HFFc6 (cell line): ENCODE measurements around the gene RAD9B. TPM values are rescaled to one million over a fixed set of nuclear protein-coding genes. Genes with fewer than 3 reads are reported as not detected.
A peak's percentile ranks its signal among the peaks of the same experiment; 100 is the strongest.
"Not testable (repeated sequence)": the region's sequence is repeated elsewhere in the genome, so short reads cannot be mapped to it uniquely, and the experiment has no call there.

Source experiments
- DNase-seq: peaks from one replicate; pipeline ENCODE4 v3.0.0-alpha.2; 2018
- H3K27ac Mint-ChIP-seq: 2 replicates; pipeline ENCODE4 v1.8.0; 2020; ENCODE audit warnings: mild to moderate bottlenecking, mixed read lengths
- H3K27me3 Mint-ChIP-seq: 2 replicates; pipeline ENCODE4 v1.8.0; 2021; ENCODE audit warnings: mild to moderate bottlenecking, moderate library complexity, mixed read lengths; ENCODE audit not compliant: insufficient read depth
- H3K36me3 Mint-ChIP-seq: 2 replicates; pipeline ENCODE4 v1.8.0; 2021; ENCODE audit warnings: low read depth, mixed read lengths
- H3K4me1 Mint-ChIP-seq: 2 replicates; pipeline ENCODE4 v1.8.0; 2020; ENCODE audit warnings: low read depth, mixed read lengths
- H3K4me3 Mint-ChIP-seq: 2 replicates; pipeline ENCODE4 v1.8.0; 2020; ENCODE audit warnings: mild to moderate bottlenecking, moderate library complexity, mixed read lengths
- H3K9me3 Mint-ChIP-seq: 2 replicates; pipeline ENCODE4 v1.8.0; 2020; ENCODE audit warnings: mild to moderate bottlenecking, mixed read lengths
- total RNA-seq, 6 experiments: library from RNA; stranded (reverse); fragmentation: NEBNext Ultra II Directional; extraction: Animal tissue kit (Norgen Biotek cat#: 25700); gene quantifications; 2 replicates in 1 of 6; 3 replicates in 5 of 6; pipeline ENCODE4 v1.2.3, GENCODE V29; 2021
- TF ChIP-seq, protein P1 (sequence below): fragments of 200-600 bp; sonication (generic); IDR thresholded peaks from 2 replicates; pipeline ENCODE4 v1.5.0; 2021; ENCODE audit warnings: antibody characterized with exemption, mild to moderate bottlenecking

RAD9B gene
- total RNA-seq, 6 experiments from 2014 or later: 0.55 to 1.1 (median 0.77) TPM

DNA sequence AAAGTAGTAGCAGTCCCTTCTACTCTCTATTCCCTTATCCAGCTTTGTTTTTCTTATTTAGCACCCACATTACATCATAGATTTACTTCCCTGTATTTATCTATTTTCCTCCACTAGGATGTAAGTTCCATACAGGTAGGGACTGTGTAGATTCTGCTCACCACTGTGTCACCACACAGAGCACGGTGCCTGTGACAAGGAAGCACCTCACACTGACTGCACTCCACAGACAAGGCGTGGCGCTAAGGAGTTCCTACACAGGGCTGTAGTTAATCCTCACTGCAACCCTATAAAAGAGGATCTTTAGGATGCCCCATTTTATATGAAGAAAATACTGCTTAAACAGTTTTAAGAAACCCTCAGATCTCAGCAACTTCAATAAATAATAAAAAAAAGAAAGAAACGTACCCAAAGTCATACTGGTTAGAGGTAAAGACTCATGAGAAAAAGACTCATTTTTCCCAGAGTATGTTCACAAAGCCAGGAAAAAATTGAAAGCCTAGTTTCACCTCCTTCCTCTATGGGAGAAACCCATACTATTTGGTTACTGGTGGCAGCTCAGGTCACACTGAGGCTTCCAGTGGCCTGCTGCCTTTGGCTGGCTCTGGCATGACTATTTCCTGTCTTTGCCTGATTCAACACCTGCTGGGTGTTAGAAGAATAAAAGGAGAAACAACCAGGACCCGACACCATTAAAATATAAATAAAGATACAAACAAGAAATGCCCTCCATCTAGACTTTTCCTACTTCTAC lies 36.9 kb downstream of the RAD9B start:
- Mint-ChIP-seq H3K9me3 (no peaks in the 10 kb centered on the region), H3K4me3 (no peak overlapping the region), H3K36me3 (peaks cover 53% of the 10 kb centered on the region), H3K27me3 (no peaks in the 10 kb centered on the region), H3K4me1 (peaks cover 58% of the 10 kb centered on the region), H3K27ac (peak overlapping the region; percentile 77; the same call in 1 of the 2 replicates)
- no peak for DNase-seq
- TF ChIP-seq, protein P1, sequence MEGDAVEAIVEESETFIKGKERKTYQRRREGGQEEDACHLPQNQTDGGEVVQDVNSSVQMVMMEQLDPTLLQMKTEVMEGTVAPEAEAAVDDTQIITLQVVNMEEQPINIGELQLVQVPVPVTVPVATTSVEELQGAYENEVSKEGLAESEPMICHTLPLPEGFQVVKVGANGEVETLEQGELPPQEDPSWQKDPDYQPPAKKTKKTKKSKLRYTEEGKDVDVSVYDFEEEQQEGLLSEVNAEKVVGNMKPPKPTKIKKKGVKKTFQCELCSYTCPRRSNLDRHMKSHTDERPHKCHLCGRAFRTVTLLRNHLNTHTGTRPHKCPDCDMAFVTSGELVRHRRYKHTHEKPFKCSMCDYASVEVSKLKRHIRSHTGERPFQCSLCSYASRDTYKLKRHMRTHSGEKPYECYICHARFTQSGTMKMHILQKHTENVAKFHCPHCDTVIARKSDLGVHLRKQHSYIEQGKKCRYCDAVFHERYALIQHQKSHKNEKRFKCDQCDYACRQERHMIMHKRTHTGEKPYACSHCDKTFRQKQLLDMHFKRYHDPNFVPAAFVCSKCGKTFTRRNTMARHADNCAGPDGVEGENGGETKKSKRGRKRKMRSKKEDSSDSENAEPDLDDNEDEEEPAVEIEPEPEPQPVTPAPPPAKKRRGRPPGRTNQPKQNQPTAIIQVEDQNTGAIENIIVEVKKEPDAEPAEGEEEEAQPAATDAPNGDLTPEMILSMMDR: no peak

DNA sequence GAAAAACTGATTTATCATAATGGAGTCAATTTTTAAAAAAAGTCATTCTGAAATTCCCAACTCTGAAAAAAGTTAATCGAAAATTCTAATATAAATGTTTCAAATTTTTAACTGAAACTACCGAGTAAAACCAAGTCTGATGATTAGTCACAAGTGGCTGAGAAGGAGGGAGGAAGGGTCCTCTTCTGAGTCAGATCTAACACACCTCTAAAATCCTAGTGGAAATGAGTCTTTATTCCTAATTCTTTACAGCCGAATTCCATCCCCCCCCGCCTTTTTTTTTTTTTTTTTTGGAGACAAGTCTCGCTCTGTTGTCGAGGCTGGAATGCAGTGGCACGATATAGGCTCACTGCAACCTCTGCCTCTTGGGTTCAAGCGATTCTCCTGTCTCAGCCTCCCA lies 37.9 kb downstream of the RAD9B start:
- peak; percentile 24 for DNase-seq

DNA sequence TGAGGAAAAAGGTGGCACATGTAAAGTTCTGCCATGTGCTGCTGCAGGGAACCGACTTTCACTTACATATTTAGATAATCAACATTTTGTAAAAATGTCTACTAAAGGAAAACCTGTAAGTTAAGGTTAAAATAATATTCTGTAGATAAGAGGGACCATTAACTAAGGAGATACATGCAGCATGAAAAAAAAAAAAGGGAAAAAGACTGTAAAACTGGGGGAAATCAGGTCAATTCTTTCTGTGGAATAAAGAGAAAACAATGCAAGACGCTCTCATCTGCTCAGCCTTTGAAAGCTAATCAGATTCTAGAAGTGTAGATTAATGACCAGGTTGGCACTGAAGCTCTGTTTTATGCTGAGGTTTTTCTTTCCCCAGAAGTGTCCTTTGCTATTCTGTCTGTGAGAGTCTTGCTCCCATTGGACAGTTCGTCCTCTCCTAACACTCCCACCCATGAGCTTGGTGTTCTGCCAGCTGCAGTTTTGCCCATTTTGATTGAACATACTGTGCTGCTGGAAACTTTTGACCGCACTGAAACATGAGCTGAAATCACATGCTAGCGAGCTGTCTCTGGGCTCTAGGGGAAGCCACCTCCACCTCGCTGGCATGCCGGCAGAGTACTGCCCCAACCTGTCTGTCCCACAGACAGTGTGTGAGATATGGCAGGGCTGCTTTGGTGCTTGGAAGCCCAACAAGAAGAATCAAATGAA lies 41.3 kb downstream of the RAD9B start:
- Mint-ChIP-seq H3K4me1 (peaks cover 64% of the 10 kb centered on the region), H3K27me3 (no peaks in the 10 kb centered on the region), H3K9me3 (no peaks in the 10 kb centered on the region), H3K36me3 (peaks cover 29% of the 10 kb centered on the region), H3K4me3 (no peak overlapping the region), H3K27ac (no peak overlapping the region)
- TF ChIP-seq, protein P1: no peak
- DNase-seq: no peak

More for the DNA sequence above, 37.9 kb downstream of the RAD9B start:
- Mint-ChIP-seq H3K4me3 (peak overlapping the region; percentile 61; the same call in 1 of the 2 replicates), H3K9me3 (no peaks in the 10 kb centered on the region), H3K27me3 (no peaks in the 10 kb centered on the region), H3K36me3 (peaks cover 45% of the 10 kb centered on the region), H3K4me1 (peaks cover 58% of the 10 kb centered on the region), H3K27ac (peak overlapping the region; percentile 77)
- TF ChIP-seq, protein P1: no peak

DNA sequence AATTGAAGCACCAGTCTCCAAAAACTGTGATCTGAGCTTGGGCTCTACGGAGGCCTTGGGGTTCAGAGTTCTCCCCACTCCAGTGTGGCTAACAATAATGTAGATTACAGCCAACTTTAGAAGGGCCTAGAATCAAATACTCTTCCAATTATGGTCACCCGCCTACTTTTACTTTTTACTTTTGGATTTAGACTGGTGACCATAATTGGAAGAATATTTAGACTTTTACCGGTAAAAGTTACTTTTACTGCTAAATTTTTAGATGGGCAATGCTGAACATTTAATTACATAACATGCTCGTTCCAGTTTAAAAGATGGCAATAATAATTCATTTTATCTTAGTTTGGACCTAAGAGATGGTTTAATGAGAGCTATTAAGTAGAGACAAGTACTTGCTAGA lies 41.8 kb downstream of the RAD9B start:
- Mint-ChIP-seq H3K27me3 (no peaks in the 10 kb centered on the region), H3K36me3 (peaks cover 26% of the 10 kb centered on the region), H3K4me1 (peaks cover 64% of the 10 kb centered on the region), H3K9me3 (no peaks in the 10 kb centered on the region), H3K27ac (no peak overlapping the region), H3K4me3 (no peak overlapping the region)
- TF ChIP-seq, protein P1: no peak
- no peak for DNase-seq

DNA sequence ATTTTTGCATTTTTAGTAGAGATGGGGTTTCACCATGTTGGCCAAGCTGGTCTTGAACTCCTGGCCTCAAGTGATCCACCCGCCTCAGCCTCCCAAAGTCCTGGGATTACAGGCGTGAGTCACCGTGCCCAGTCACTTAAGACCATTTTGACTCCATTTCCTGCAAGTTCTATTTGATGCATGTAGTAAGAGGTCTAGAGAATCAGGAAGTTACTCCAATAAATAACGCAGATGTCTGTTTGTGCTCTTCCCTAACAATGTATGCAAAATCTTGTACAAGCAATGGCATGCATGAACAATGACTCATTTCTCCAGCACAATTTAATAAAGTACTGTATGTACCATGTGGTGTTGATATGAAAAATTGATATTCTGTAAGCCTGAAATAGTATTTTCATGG lies 43.1 kb downstream of the RAD9B start:
- Mint-ChIP-seq H3K27ac (peak overlapping the region; percentile 84), H3K36me3 (peaks cover 18% of the 10 kb centered on the region), H3K4me1 (peaks cover 64% of the 10 kb centered on the region)
- not testable (repeated sequence) for H3K4me3 Mint-ChIP-seq, H3K9me3 Mint-ChIP-seq, H3K27me3 Mint-ChIP-seq
- DNase-seq: peak; percentile 83

DNA sequence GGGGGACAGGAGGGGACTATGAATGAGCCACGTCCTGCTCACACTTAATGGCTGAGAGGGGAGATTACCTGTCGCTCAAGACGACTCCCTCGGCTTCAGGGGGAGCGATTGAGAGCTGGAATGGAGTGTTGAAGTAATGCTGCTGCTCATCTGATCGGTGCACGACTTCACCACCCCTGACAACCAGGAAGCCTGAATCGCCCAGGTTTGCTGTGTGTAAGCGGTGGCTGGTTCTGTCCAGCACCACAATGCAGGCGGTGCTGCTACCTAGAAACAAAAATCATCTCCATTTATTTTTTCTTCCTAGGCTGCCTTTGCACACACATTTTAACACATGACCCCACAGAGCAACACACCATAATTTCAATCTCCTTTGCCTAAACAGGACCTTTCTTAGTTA lies 43.7 kb downstream of the RAD9B start:
- Mint-ChIP-seq H3K4me1 (peaks cover 61% of the 10 kb centered on the region), H3K9me3 (no peaks in the 10 kb centered on the region), H3K4me3 (peak overlapping the region; percentile 6; the same call in 1 of the 2 replicates), H3K27ac (peak overlapping the region; percentile 84), H3K27me3 (no peaks in the 10 kb centered on the region), H3K36me3 (peaks cover 20% of the 10 kb centered on the region)
- TF ChIP-seq, protein P1: no peak
- DNase-seq: peak; percentile 21
